Measurements from ENCODE around the gene MAP7. TPM values are rescaled to one million over a fixed set of nuclear protein-coding genes. Genes with fewer than 3 reads are reported as not detected.
"Not testable (repeated sequence)": the region's sequence is repeated elsewhere in the genome, so short reads cannot be mapped to it uniquely, and the experiment has no call there.

Gene MAP7
- total and polyA plus RNA-seq, 2 of the 13 experiments (the other 11 are each of a cell fraction or from before 2014, with no cell fraction given): 0.04 TPM; not detected in 1

DNA sequence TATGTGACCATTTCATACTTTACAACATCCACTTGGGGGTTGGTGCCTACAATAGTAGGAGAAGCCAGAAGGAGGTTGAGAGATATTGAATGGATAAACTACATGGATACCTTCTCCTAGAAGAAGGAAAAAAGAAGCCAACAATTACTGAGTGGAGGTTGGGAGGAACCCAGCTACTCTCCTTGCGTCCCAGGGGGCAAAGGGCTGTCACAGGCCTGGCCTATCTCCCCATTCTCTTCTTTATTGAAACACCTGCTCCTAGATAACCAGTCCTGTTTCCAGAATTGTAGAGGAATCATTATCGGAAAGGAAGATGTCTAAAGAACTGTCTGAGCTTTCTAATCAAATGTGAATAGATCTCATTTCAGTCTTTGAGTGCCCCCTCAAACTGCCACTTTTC is 115.1 kb downstream of the MAP7 start (continued):
- TF ChIP-seq, protein P1, sequence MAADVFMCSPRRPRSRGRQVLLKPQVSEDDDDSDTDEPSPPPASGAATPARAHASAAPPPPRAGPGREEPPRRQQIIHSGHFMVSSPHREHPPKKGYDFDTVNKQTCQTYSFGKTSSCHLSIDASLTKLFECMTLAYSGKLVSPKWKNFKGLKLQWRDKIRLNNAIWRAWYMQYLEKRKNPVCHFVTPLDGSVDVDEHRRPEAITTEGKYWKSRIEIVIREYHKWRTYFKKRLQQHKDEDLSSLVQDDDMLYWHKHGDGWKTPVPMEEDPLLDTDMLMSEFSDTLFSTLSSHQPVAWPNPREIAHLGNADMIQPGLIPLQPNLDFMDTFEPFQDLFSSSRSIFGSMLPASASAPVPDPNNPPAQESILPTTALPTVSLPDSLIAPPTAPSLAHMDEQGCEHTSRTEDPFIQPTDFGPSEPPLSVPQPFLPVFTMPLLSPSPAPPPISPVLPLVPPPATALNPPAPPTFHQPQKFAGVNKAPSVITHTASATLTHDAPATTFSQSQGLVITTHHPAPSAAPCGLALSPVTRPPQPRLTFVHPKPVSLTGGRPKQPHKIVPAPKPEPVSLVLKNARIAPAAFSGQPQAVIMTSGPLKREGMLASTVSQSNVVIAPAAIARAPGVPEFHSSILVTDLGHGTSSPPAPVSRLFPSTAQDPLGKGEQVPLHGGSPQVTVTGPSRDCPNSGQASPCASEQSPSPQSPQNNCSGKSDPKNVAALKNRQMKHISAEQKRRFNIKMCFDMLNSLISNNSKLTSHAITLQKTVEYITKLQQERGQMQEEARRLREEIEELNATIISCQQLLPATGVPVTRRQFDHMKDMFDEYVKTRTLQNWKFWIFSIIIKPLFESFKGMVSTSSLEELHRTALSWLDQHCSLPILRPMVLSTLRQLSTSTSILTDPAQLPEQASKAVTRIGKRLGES (CRISPR knock-in tag; IDR thresholded peaks at IDR 0.05; ENCODE audit: borderline replicate concordance): no peak
- TF ChIP-seq, protein P2, sequence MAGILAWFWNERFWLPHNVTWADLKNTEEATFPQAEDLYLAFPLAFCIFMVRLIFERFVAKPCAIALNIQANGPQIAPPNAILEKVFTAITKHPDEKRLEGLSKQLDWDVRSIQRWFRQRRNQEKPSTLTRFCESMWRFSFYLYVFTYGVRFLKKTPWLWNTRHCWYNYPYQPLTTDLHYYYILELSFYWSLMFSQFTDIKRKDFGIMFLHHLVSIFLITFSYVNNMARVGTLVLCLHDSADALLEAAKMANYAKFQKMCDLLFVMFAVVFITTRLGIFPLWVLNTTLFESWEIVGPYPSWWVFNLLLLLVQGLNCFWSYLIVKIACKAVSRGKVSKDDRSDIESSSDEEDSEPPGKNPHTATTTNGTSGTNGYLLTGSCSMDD (CRISPR knock-in tag; IDR thresholded peaks at IDR 0.05): no peak

DNA sequence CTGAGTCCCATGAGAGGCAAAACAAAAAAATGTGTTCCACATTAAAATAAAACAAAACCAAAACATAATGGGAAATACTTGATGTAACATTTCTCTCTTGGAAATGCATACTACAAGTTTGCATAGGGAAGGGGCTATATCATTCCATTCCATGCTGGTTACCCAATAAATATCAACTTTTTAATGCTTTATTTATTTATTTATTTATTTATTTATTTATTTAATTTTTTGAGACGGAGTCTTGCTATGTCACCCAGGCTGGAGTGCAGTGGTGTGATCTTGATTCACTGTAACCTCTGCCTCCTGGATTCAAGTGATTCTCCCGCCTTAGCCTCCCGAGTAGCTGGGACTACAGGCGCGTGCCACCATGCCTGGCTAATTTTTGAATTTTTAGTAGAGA is 118.9 kb downstream of the MAP7 start:
- H3K27me3 ChIP-seq (ENCODE audit: control insufficient read depth in 1 of 2, insufficient read depth in 2 of 2, low read length in 2 of 2); H3K36me3 ChIP-seq (replicated peaks in 1 of 2; ENCODE audit: control insufficient read depth in 1 of 2, insufficient read depth in 2 of 2, low read length in 2 of 2); FAIRE-seq; intact Hi-C loops (cut with micrococcal nuclease; ENCODE audit: unreplicated experiment); POLR2A ChIA-PET; H3K9me3 ChIP-seq (ENCODE audit: low read length); H3K27ac ChIP-seq (ENCODE audit: extremely low read length, insufficient read depth, low read length); H2AFZ ChIP-seq (ENCODE audit: low read length); H3K9ac ChIP-seq (ENCODE audit: insufficient read depth, low read depth, low read length); H3K79me2 ChIP-seq (ENCODE audit: insufficient read depth, low read length); H3K4me2 ChIP-seq (ENCODE audit: low read depth, low read length); CTCF ChIA-PET (ENCODE audit: low intra/inter-chr PET ratio, low total read pairs); ATAC-seq; in situ Hi-C loops (cut with HindIII; ENCODE audit: extremely low pct_ligation_motif_present, low pct_unique_long_range_greater_than_20kb); DNase-seq (ENCODE audit: low spot score); BruUV-seq (replicated peaks); H3K4me1 ChIP-seq (ENCODE audit: insufficient read depth, low read length); H3K4me3 ChIP-seq (replicated peaks in 1 of 3; ENCODE audit: insufficient read depth in 1 of 3, low read depth in 2 of 3, low read length in 3 of 3); H4K20me1 ChIP-seq (ENCODE audit: insufficient read depth, low read length): not testable (repeated sequence)
- WGBS (ENCODE audit: low lambda C conversion rate): 86% methylated on average over 5 of the region's 5 CpGs

All from HepG2 (cell line).